H1 (cell line): Measurements from ENCODE around the gene RYR3.

ENCODE experiments used
- CTCF ChIP-seq, 3 experiments: IDR thresholded peaks; 1 replicate in 2 of 3; 2 replicates in 1 of 3; pipeline versions ENCODE4 v1.5.1 to v1.6.1; 2011; ENCODE audit warnings: low read length in 3 of 3, mild to moderate bottlenecking in 3 of 3, inconsistent platforms in 2 of 3, low read depth in 1 of 3, moderate library complexity in 1 of 3; ENCODE audit not compliant: insufficient read depth in 1 of 3; ENCODE audit errors: control extremely low read depth in 1 of 3
- POLR2AphosphoS5 ChIP-seq: IDR thresholded peaks from 2 replicates; pipeline ENCODE4 v1.6.1; 2011; ENCODE audit warnings: low read depth, low read length

GRCh38 chr15:33754242-33754641, 443.5 kb downstream of the RYR3 start:
- TF ChIP-seq POLR2AphosphoS5 (no peak), CTCF (IDR thresholded peaks at IDR 0.05; ENCODE audit: control extremely low read depth in 1 of 3, insufficient read depth in 1 of 3, low read depth in 1 of 3, low read length in 3 of 3) (no peak)
